Endothelial cell of umbilical vein (primary cell): ENCODE results near the gene MISFA. TPM values are rescaled to one million over a fixed set of nuclear protein-coding genes. Genes with fewer than 3 reads are reported as not detected.

Experiments
- BruUV-seq: library from RNA; stranded (reverse); fragments of 400-500 nt; replicated peaks from 2 replicates; lab custom pipeline; 2021; lab: Mats Ljungman, UMichigan
- CTCF ChIA-PET: fragments of 300-600, 350-600 bp; sonication (Branson Sonifier 250); formaldehyde crosslinking; loops from one replicate; lab custom pipeline; 2021; ENCODE audit warnings: antibody characterized with exemption, inconsistent platforms; lab: Charles Lee
- POLR2A ChIA-PET: fragments of 300-600, 350-600 bp; sonication (Branson Sonifier 250); formaldehyde crosslinking; loops from one replicate; lab custom pipeline; 2021; ENCODE audit warnings: antibody characterized with exemption, inconsistent platforms; lab: Charles Lee
- DNase-seq: peaks from one replicate; pipeline ENCODE4 v3.0.0-alpha.2; 2011; ENCODE audit warnings: low read depth, low spot score
- FAIRE-seq: peaks from 2 replicates; lab custom pipeline; 2011; peaks lifted over from hg19 to GRCh38; lab: Jason Lieb, UNC
- H2AFZ ChIP-seq: 2 replicates; pipeline ENCODE4 v1.6.0; 2012; ENCODE audit warnings: low read depth, low read length, control low read depth, inconsistent platforms
- H3K27ac ChIP-seq: 2 replicates; pipeline ENCODE4 v1.5.1; 2011; ENCODE audit warnings: low read depth, mild to moderate bottlenecking, control low read depth, low read length, moderate library complexity; ENCODE audit not compliant: insufficient read depth
- H3K27me3 ChIP-seq, 2 experiments: 2 replicates each; pipeline versions ENCODE4 v1.6.0 to v1.6.1; 2011; ENCODE audit warnings: low read length in 2 of 2, mixed read lengths in 1 of 2; ENCODE audit not compliant: control insufficient read depth in 2 of 2, insufficient read depth in 2 of 2
- H3K36me3 ChIP-seq, 2 experiments: 2 replicates in 1 of 2; 3 replicates in 1 of 2; pipeline ENCODE4 v1.5.1; 2011; ENCODE audit warnings: low read length in 2 of 2, mild to moderate bottlenecking in 1 of 2, moderate library complexity in 1 of 2; ENCODE audit not compliant: control insufficient read depth in 2 of 2, insufficient read depth in 2 of 2; ENCODE audit errors: extremely low read depth in 1 of 2
- H3K4me1 ChIP-seq: 3 replicates; pipeline ENCODE4 v1.5.1; 2011; ENCODE audit warnings: mild to moderate bottlenecking, low read length; ENCODE audit not compliant: control insufficient read depth, insufficient read depth; ENCODE audit errors: extremely low read depth
- H3K4me2 ChIP-seq: 2 replicates; pipeline ENCODE4 v1.6.1; 2011; ENCODE audit warnings: low read length, control low read depth, mixed read lengths; ENCODE audit not compliant: insufficient read depth
- H3K4me3 ChIP-seq, 3 experiments: fragments of 200-600 bp in 1 of 3; sonication (generic), shearing (Covaris generic) in 1 of 3; replicated peaks in 1 of 3; 2 replicates each; pipeline ENCODE4 v1.5.1; 2011 to 2016; ENCODE audit warnings: control low read depth in 3 of 3, low read length in 3 of 3, mild to moderate bottlenecking in 2 of 3, inconsistent platforms in 1 of 3, low read depth in 1 of 3, moderate library complexity in 1 of 3; ENCODE audit not compliant: insufficient read depth in 1 of 3
- H3K79me2 ChIP-seq: 2 replicates; pipeline ENCODE4 v1.6.0; 2012; ENCODE audit warnings: low read length, inconsistent platforms; ENCODE audit not compliant: control insufficient read depth, insufficient read depth
- H3K9ac ChIP-seq: replicated peaks from 2 replicates; pipeline ENCODE3; 2011; ENCODE audit warnings: low read length, control low read depth; ENCODE audit not compliant: insufficient read depth; ENCODE audit errors: extremely low read depth
- H3K9me1 ChIP-seq: replicated peaks from 3 replicates; pipeline ENCODE4 v1.6.0; 2011; ENCODE audit warnings: mild to moderate bottlenecking, low read length; ENCODE audit not compliant: control insufficient read depth, insufficient read depth; ENCODE audit errors: extremely low read depth
- H3K9me3 ChIP-seq: replicated peaks from 2 replicates; pipeline ENCODE4 v1.5.1; 2012; ENCODE audit warnings: low read length, inconsistent platforms; ENCODE audit not compliant: control insufficient read depth, insufficient read depth
- H4K20me1 ChIP-seq: replicated peaks from 2 replicates; pipeline ENCODE3; 2011; ENCODE audit warnings: mild to moderate bottlenecking, low read length; ENCODE audit not compliant: control insufficient read depth, insufficient read depth; ENCODE audit errors: extremely low read depth
- EZH2 ChIP-seq: IDR thresholded peaks from 2 replicates; pipeline ENCODE4 v1.6.1; 2012; ENCODE audit warnings: borderline replicate concordance, low read depth, mild to moderate bottlenecking, moderate library complexity, low read length, inconsistent platforms; ENCODE audit not compliant: severe bottlenecking
- FOS ChIP-seq: IDR thresholded peaks from 2 replicates; pipeline ENCODE4 v1.6.1; 2011; ENCODE audit warnings: mild to moderate bottlenecking, low read length, moderate library complexity, borderline replicate concordance; ENCODE audit not compliant: insufficient read depth
- POLR2AphosphoS5 ChIP-seq: IDR thresholded peaks from 2 replicates; pipeline ENCODE4 v1.6.1; 2012; ENCODE audit warnings: low read depth, mild to moderate bottlenecking, control low read depth, low read length, moderate library complexity; ENCODE audit not compliant: insufficient read depth
- dilution Hi-C: fragments of 300-500 bp; cut with MboI; formaldehyde crosslinking; loops from one replicate; pipeline ENCODE4 v1.15.0; 2019; ENCODE audit warnings: low sequenced_read_pairs; ENCODE audit not compliant: extremely low pct_ligation_motif_present
- intact Hi-C: fragments of 100-400 bp; cut with micrococcal nuclease; formaldehyde crosslinking; loops from one replicate; pipeline ENCODE4 v1.10.0; 2022
- polyA plus RNA-seq, 4 experiments: library from polyadenylated mRNA; depleted of rRNA in 3 of 4; stranded (reverse) in 3 of 4; unstranded in 1 of 4; fragments of >200 nt; gene quantifications; 2 replicates each; pipeline versions ENCODE4 v1.2.1 to v1.2.3, GENCODE V29; 2011 to 2012; ENCODE audit warnings: missing spikeins in 1 of 4
- total RNA-seq: library from RNA; stranded (reverse); gene quantifications from 2 replicates; pipeline ENCODE4 v1.2.3, GENCODE V29; 2021

Gene MISFA
- total and polyA plus RNA-seq, 2 donors (not counting 3 experiments of a cell fraction or from before 2014, with no cell fraction given), result 1.4 to 3.6 TPM

DNA sequence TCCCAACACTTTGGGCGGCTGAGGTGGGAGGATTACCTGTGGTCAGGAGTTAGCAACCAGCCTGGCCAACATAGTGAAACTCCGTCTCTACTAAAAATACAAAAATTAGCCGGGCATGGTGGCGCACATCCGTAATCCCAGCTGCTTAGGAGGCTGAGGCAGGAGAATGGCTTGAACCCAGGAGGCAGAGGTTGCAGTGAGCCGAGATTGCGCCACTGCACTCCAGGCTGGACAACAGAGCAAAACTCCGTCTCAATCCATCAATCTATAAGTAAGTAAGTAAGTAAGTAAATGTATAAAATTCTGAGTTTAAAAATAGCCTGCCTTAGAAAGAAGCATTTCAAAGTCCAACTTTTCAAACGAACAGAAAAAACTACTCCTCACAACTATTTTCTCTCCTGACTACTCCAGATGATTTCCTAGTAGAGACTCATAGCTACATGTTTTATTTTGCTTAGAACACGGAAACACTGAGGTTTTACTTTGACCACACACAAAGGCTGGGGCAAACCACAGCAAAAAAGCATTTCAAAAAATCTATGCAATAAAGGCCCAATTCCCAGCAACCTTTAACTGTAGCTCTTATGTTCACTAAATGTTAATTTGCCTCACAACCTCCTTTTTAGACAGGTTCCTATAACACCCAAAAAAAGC is 18.2 kb downstream of the MISFA start:
- no peak for TF ChIP-seq POLR2AphosphoS5
- TF ChIP-seq EZH2, result no peak
- H2AFZ ChIP-seq, result no peak overlapping the region

DNA sequence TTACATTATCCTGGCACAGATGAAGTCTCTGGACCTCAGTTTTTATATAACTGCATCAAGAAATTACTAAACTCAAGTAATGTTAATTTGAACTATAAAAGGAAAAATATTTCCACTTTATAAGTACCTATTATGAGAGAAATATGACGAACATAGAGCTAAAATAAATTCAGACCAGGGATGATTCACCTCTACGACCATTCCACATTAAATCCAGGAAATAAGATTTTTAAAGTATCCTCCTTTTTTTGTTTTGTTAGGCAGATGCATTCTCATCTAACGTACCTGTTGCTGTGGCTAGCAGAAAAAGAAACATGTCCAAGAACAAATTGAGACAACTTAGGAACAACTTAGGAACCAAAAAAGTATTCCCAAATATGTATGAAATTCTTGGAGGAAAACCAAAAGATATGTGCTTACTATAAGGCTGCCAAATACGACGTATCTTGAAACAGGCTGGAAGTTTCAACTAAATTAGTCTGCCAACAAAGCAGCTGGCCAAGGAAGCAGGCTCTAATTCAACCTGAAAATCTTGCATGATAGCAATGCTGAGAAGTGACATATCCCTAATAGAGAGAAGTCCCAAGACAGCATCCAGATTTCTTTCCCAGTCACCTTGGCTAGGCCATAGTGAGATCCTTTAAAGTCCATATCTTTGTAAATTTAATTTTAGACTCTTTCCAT is 18.9 kb downstream of the MISFA start:
- FAIRE-seq, result peak; percentile 12
- Histone ChIP-seq H3K4me1 (peaks cover 5% of the 10 kb centered on the region), H3K9me3 (no peaks in the 10 kb centered on the region), H4K20me1 (peaks cover 3% of the 10 kb centered on the region), H3K79me2 (peaks cover 55% of the 10 kb centered on the region), H3K9ac (no peak overlapping the region), H3K36me3 (peaks cover 10 to 17% of the 10 kb centered on the region in 2 experiments), H3K4me2 (peak overlapping the region; percentile 4), H3K4me3 (no peak overlapping the region), H2AFZ (no peak overlapping the region), H3K27me3 (no peaks in the 10 kb centered on the region), H3K27ac (no peak overlapping the region), H3K9me1 (no peaks in the 10 kb centered on the region)
- peak; percentile 43 for TF ChIP-seq FOS
- no peak for TF ChIP-seq EZH2
- peak; percentile 34 for DNase-seq
- ChIA-PET POLR2A (no interaction called here), CTCF (interaction anchor here (0.9 to 1.8 kb wide), 9 partner anchors 9 to 375 kb away, joined by 3 to 7 read pairs (median 4); partner anchors contain the start of gene SPTY2D1)
- dilution Hi-C loops, result no loop called here
- BruUV-seq, result no TSS peak
- intact Hi-C loops, result no loop called here

More for the DNA sequence above, 18.2 kb downstream of the MISFA start:
- H3K4me1 ChIP-seq, result peaks cover 5% of the 10 kb centered on the region
- intact Hi-C loops, result no loop called here
- no peaks in the 10 kb centered on the region for H3K9me1 ChIP-seq
- no peak overlapping the region for H3K27ac ChIP-seq
- ChIA-PET POLR2A (no interaction called here), CTCF (interaction anchor here (0.9 to 1.8 kb wide), 9 partner anchors 8 to 374 kb away, joined by 3 to 7 read pairs (median 4); partner anchors contain the start of gene SPTY2D1)
- H3K9me3 ChIP-seq, result no peaks in the 10 kb centered on the region
- peak overlapping the region; percentile 4 for H3K4me2 ChIP-seq
- peak; percentile 26 for FAIRE-seq
- peak; percentile 3 for DNase-seq
- no peak overlapping the region for H3K4me3 ChIP-seq
- no TSS peak for BruUV-seq
- no peak overlapping the region for H3K9ac ChIP-seq
- peaks cover 3% of the 10 kb centered on the region for H4K20me1 ChIP-seq
- dilution Hi-C loops, result no loop called here
- H3K79me2 ChIP-seq, result peaks cover 51% of the 10 kb centered on the region
- H3K27me3 ChIP-seq, result no peaks in the 10 kb centered on the region
- H3K36me3 ChIP-seq, result peaks cover 10 to 17% of the 10 kb centered on the region in 2 experiments
